ENCODE data around the gene MARCHF3.
"Not testable (repeated sequence)": the region's sequence is repeated elsewhere in the genome, so short reads cannot be mapped to it uniquely, and the experiment has no call there.

DNA sequence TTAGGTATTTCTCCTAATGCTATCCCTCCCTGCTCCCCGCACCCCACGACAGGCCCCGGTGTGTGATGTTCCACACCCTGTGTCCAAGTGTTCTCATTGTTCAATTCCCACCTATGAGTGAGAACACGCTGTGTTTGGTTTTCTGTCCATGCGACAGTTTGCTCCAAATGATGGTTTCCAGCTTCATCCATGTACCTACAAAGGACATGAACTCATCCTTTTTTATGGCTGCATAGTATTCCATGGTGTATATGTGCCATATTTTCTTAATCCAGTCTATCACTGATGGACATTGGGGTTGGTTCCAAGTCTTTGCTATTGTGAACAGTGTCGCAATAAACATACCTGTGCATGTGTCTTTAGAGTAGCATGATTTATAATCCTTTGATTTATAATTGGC lies 23.2 kb upstream of the MARCHF3 start:
- TF ChIP-seq MXI1 (conservative IDR thresholded peaks at IDR 0.05; ENCODE audit: poor library complexity, severe bottlenecking); TAF1 (IDR thresholded peaks at IDR 0.05; ENCODE audit: low read depth); POLR2AphosphoS5 (IDR thresholded peaks at IDR 0.05); RAD21 (conservative IDR thresholded peaks at IDR 0.05); EZH2 (IDR thresholded peaks at IDR 0.05; ENCODE audit: borderline replicate concordance, insufficient read depth, low read length, poor library complexity, severe bottlenecking): not testable (repeated sequence)
- TF ChIP-seq, protein P1, sequence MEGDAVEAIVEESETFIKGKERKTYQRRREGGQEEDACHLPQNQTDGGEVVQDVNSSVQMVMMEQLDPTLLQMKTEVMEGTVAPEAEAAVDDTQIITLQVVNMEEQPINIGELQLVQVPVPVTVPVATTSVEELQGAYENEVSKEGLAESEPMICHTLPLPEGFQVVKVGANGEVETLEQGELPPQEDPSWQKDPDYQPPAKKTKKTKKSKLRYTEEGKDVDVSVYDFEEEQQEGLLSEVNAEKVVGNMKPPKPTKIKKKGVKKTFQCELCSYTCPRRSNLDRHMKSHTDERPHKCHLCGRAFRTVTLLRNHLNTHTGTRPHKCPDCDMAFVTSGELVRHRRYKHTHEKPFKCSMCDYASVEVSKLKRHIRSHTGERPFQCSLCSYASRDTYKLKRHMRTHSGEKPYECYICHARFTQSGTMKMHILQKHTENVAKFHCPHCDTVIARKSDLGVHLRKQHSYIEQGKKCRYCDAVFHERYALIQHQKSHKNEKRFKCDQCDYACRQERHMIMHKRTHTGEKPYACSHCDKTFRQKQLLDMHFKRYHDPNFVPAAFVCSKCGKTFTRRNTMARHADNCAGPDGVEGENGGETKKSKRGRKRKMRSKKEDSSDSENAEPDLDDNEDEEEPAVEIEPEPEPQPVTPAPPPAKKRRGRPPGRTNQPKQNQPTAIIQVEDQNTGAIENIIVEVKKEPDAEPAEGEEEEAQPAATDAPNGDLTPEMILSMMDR (IDR thresholded peaks at IDR 0.05; ENCODE audit: poor library complexity, severe bottlenecking), result not testable (repeated sequence)

Measured in neural cell (in vitro differentiated cells).